HepG2 (cell line): Measurements from ENCODE around the gene APH1B. TPM values are rescaled to one million over a fixed set of nuclear protein-coding genes. Genes with fewer than 3 reads are reported as not detected.

ENCODE experiments used
- ATAC-seq: fragments of 200-7000 bp; cut with Tn5 transposase; 3 replicates; pipeline ENCODE4 v1.9.1; 2020; ENCODE audit warnings: mild to moderate bottlenecking, moderate library complexity
- BruUV-seq: library from RNA; stranded (reverse); fragments of 400-500 nt; replicated peaks from 2 replicates; lab custom pipeline; 2021; lab: Mats Ljungman, UMichigan
- CTCF ChIA-PET: fragments of 300-600 bp; formaldehyde crosslinking; extraction: SDS; loops from one replicate; lab custom pipeline; 2021; ENCODE audit warnings: low total read pairs, inconsistent platforms, low intra/inter-chr PET ratio; lab: Yijun Ruan, JAX
- POLR2A ChIA-PET: fragments of 350-600 bp; sonication (Branson Sonifier 250); formaldehyde crosslinking; loops from one replicate; lab custom pipeline; 2020; ENCODE audit warnings: antibody characterized with exemption, inconsistent platforms; lab: Yijun Ruan, JAX
- DNase-seq: peaks from one replicate; pipeline ENCODE4 v3.0.0-alpha.2; 2015; ENCODE audit warnings: low spot score
- FAIRE-seq: peaks from 3 replicates; lab custom pipeline; 2011; peaks lifted over from hg19 to GRCh38; lab: Jason Lieb, UNC
- H2AFZ ChIP-seq: one replicate; pipeline ENCODE4 v1.6.1; 2011; ENCODE audit warnings: low read length, inconsistent platforms
- H3K27ac ChIP-seq: fragments of 300-600 bp; 3 replicates; pipeline ENCODE4 v1.8.0; 2011; ENCODE audit warnings: mixed run types, mild to moderate bottlenecking, mixed read lengths, low read length, inconsistent platforms; ENCODE audit not compliant: insufficient read depth; ENCODE audit errors: extremely low read length
- H3K27me3 ChIP-seq, 2 experiments: fragments of 200-600 bp in 1 of 2; 2 replicates in 1 of 2; 3 replicates in 1 of 2; pipeline versions ENCODE4 v1.6.0 to v1.8.0; 2011; ENCODE audit warnings: low read length in 2 of 2, mild to moderate bottlenecking in 2 of 2, moderate library complexity in 2 of 2, inconsistent platforms in 1 of 2; ENCODE audit not compliant: insufficient read depth in 2 of 2, control insufficient read depth in 1 of 2
- H3K36me3 ChIP-seq, 2 experiments: fragments of 200-600 bp in 1 of 2; replicated peaks in 1 of 2; 2 replicates in 1 of 2; 3 replicates in 1 of 2; pipeline versions ENCODE4 v1.5.1 to v1.8.0; 2011; ENCODE audit warnings: low read length in 2 of 2, inconsistent platforms in 1 of 2; ENCODE audit not compliant: insufficient read depth in 2 of 2, control insufficient read depth in 1 of 2
- H3K4me1 ChIP-seq: 2 replicates; pipeline ENCODE4 v1.5.1; 2012; ENCODE audit warnings: low read length, inconsistent platforms; ENCODE audit not compliant: insufficient read depth
- H3K4me2 ChIP-seq: 2 replicates; pipeline ENCODE4 v1.6.0; 2011; ENCODE audit warnings: low read depth, low read length, inconsistent platforms
- H3K4me3 ChIP-seq, 3 experiments: fragments of 200-600 bp in 1 of 3; sonication (generic), shearing (Covaris generic) in 1 of 3; replicated peaks in 1 of 3; 2 replicates each; pipeline ENCODE4 v1.5.1; 2011 to 2016; ENCODE audit warnings: low read length in 3 of 3, inconsistent platforms in 2 of 3, low read depth in 2 of 3, mild to moderate bottlenecking in 2 of 3, control low read depth in 1 of 3, mixed read lengths in 1 of 3; ENCODE audit not compliant: insufficient read depth in 1 of 3
- H3K79me2 ChIP-seq: one replicate; pipeline ENCODE4 v1.6.1; 2011; ENCODE audit warnings: low read length, inconsistent platforms; ENCODE audit not compliant: insufficient read depth
- H3K9ac ChIP-seq: 2 replicates; pipeline ENCODE4 v1.6.0; 2011; ENCODE audit warnings: mild to moderate bottlenecking, low read depth, low read length, inconsistent platforms; ENCODE audit not compliant: insufficient read depth
- H3K9me3 ChIP-seq: 2 replicates; pipeline ENCODE4 v1.5.1; 2012; ENCODE audit warnings: mild to moderate bottlenecking, low read length
- H4K20me1 ChIP-seq: 2 replicates; pipeline ENCODE4 v1.6.0; 2011; ENCODE audit warnings: inconsistent platforms, mild to moderate bottlenecking, low read length, moderate library complexity; ENCODE audit not compliant: insufficient read depth
- ATF7 ChIP-seq, 2 experiments: fragments of 450-650 bp in 1 of 2; sonication (generic) in 1 of 2; formaldehyde crosslinking in 1 of 2; IDR thresholded peaks; 2 replicates each; pipeline versions ENCODE4 v1.4.0 to v1.6.1; 2016 to 2020; ENCODE audit warnings: antibody characterized with exemption in 1 of 2, mild to moderate bottlenecking in 1 of 2, missing genetic modification reagents in 1 of 2
- CREB1 ChIP-seq, 2 experiments: fragments of 450-650 bp in 1 of 2; IDR thresholded peaks; 2 replicates each; pipeline ENCODE4 v1.6.1; 2016 to 2017; ENCODE audit warnings: control low read depth in 1 of 2, mild to moderate bottlenecking in 1 of 2, missing compliant biosample characterization in 1 of 2, missing genetic modification characterization in 1 of 2
- KLF12 ChIP-seq: sonication (generic); formaldehyde crosslinking; IDR thresholded peaks from 2 replicates; pipeline ENCODE4 v1.4.0; 2020; ENCODE audit warnings: missing genetic modification reagents, borderline replicate concordance
- NFKB2 ChIP-seq: sonication (generic); formaldehyde crosslinking; IDR thresholded peaks from 2 replicates; pipeline ENCODE4 v1.4.0; 2020; ENCODE audit warnings: missing genetic modification reagents, borderline replicate concordance
- RFX5 ChIP-seq: IDR thresholded peaks from 2 replicates; pipeline ENCODE4 v1.6.1; 2011; ENCODE audit warnings: low read depth, low read length, improper control_type of control experiment
- ZBTB7B ChIP-seq: sonication (generic); formaldehyde crosslinking; IDR thresholded peaks from 2 replicates; pipeline ENCODE4 v1.4.0; 2020; ENCODE audit warnings: missing genetic modification reagents
- ZMYM2 ChIP-seq: sonication (generic); formaldehyde crosslinking; IDR thresholded peaks from 2 replicates; pipeline ENCODE4 v1.8.0; 2022; ENCODE audit warnings: mild to moderate bottlenecking, missing genetic modification reagents
- ZNF136 ChIP-seq: sonication (generic); formaldehyde crosslinking; IDR thresholded peaks from 2 replicates; pipeline ENCODE4 v1.8.1; 2022; ENCODE audit warnings: low read depth, mild to moderate bottlenecking, moderate library complexity, missing genetic modification reagents
- ZNF251 ChIP-seq: sonication (generic); formaldehyde crosslinking; IDR thresholded peaks from 2 replicates; pipeline ENCODE4 v1.9.0; 2021; ENCODE audit warnings: mild to moderate bottlenecking, missing genetic modification reagents
- ZNF468 ChIP-seq: sonication (generic); formaldehyde crosslinking; IDR thresholded peaks from 2 replicates; pipeline ENCODE4 v1.8.0; 2022; ENCODE audit warnings: mild to moderate bottlenecking, moderate library complexity, missing genetic modification reagents
- ZNF552 ChIP-seq: sonication (generic); formaldehyde crosslinking; IDR thresholded peaks from 2 replicates; pipeline ENCODE4 v1.9.0; 2022; ENCODE audit warnings: missing genetic modification reagents, mild to moderate bottlenecking, borderline replicate concordance
- ZNF607 ChIP-seq: sonication (generic); formaldehyde crosslinking; IDR thresholded peaks from 2 replicates; pipeline ENCODE4 v1.5.1; 2020; ENCODE audit warnings: missing genetic modification reagents, mild to moderate bottlenecking, borderline replicate concordance
- WGBS: methylation state at CpG from one replicate; pipeline ENCODE4 v1.1.6; 2017; ENCODE audit warnings: low lambda C conversion rate; 5-methylcytosine and 5-hydroxymethylcytosine counted together
- in situ Hi-C: cut with HindIII; loops from 2 replicates; pipeline ENCODE4 v1.10.0; 2017; ENCODE audit warnings: low pct_unique_long_range_greater_than_20kb; ENCODE audit not compliant: extremely low pct_ligation_motif_present
- intact Hi-C: fragments of 100-400 bp; cut with micrococcal nuclease; formaldehyde crosslinking; loops from one replicate; pipeline ENCODE4 v1.10.0; 2022; ENCODE audit not compliant: unreplicated experiment
- polyA plus RNA-seq, 8 experiments: library from polyadenylated mRNA; depleted of rRNA in 3 of 8; stranded (reverse) in 7 of 8; unstranded in 1 of 8; fragments of >200 nt; fragmentation: Illumina TruSeq in 4 of 8; extraction: Trizol in 4 of 8; gene quantifications; 2 replicates each; pipeline versions ENCODE4 v1.2.1 to v1.2.3, GENCODE V29; 2011 to 2016; ENCODE audit warnings: low read depth in 4 of 8, missing spikeins in 1 of 8, mixed read lengths in 1 of 8; ENCODE audit not compliant: insufficient read depth in 1 of 8
- total RNA-seq, 5 experiments: library from RNA; depleted of rRNA; stranded (reverse); fragments of >200 nt; fragmentation: Illumina TruSeq; extraction: Trizol; gene quantifications; 2 replicates each; pipeline ENCODE4 v1.2.3, GENCODE V29; 2016; ENCODE audit warnings: low read depth in 1 of 5
- TF ChIP-seq, protein P1 (sequence below): sonication (generic); formaldehyde crosslinking; IDR thresholded peaks from 2 replicates; pipeline ENCODE4 v1.5.0; 2020; ENCODE audit warnings: missing genetic modification reagents
- TF ChIP-seq, protein P2 (sequence below): sonication (generic); formaldehyde crosslinking; IDR thresholded peaks from 2 replicates; pipeline ENCODE4 v1.4.0; 2020; ENCODE audit warnings: mild to moderate bottlenecking, low read depth, missing genetic modification reagents

The APH1B gene
- total and polyA plus RNA-seq, 2 of the 13 experiments (the other 11 are each of a cell fraction or from before 2014, with no cell fraction given): 0.45 to 1.00 TPM

DNA sequence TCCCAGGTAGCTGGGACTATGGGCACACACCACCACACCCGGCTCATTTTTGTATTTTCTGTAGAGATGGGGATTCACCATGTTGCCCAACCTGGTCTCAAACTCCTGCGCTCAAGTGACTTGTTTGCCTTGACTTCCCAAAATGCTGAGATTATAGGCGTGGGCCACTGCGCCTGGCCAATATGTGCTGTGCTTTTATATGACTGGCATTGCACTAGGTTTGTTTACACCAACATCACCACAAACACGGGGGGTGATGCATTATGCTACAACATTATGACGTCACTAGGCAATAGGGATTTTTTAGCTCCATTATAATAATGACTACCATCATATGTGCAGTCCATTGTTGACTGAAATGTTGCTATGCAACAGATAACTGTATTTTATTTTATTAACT is 6.9 kb downstream of the APH1B start:
- Histone ChIP-seq H3K27me3 (no peaks in the 10 kb centered on the region), H3K79me2 (no peaks in the 10 kb centered on the region), H3K9me3 (no peaks in the 10 kb centered on the region), H3K4me3 (no peak overlapping the region), H3K36me3 (no peaks in the 10 kb centered on the region), H3K27ac (no peak overlapping the region), H3K4me1 (peaks cover 7% of the 10 kb centered on the region; the same call in 1 of the 2 replicates), H4K20me1 (no peaks in the 10 kb centered on the region), H3K4me2 (no peak overlapping the region), H2AFZ (no peak overlapping the region), H3K9ac (no peak overlapping the region)
- TF ChIP-seq, protein P1, sequence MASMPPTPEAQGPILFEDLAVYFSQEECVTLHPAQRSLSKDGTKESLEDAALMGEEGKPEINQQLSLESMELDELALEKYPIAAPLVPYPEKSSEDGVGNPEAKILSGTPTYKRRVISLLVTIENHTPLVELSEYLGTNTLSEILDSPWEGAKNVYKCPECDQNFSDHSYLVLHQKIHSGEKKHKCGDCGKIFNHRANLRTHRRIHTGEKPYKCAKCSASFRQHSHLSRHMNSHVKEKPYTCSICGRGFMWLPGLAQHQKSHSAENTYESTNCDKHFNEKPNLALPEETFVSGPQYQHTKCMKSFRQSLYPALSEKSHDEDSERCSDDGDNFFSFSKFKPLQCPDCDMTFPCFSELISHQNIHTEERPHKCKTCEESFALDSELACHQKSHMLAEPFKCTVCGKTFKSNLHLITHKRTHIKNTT (CRISPR knock-in tag): no peak
- TF ChIP-seq ATF7 (IDR thresholded peaks at IDR 0.05) (peak; percentile 93), ATF7 (CRISPR knock-in tag; IDR thresholded peaks at IDR 0.05) (no peak), CREB1 (IDR thresholded peaks at IDR 0.05) (peak; percentile 94), CREB1 (CRISPR knock-in tag; IDR thresholded peaks at IDR 0.05) (no peak)
- no TSS peak for BruUV-seq
- DNase-seq (no peak), FAIRE-seq (no peak), ATAC-seq (no peak)
- ChIA-PET CTCF (no interaction called here), POLR2A (interaction anchor here (0.6 kb wide), 1 partner anchor 197 kb away, joined by 3 read pairs; no protein-coding TSS in a partner anchor)
- intact Hi-C loops (loop anchor here (5.0 kb wide), 1 partner anchor 237 kb away; no protein-coding TSS in a partner anchor), in situ Hi-C loops (loop anchor here (25.0 kb wide), 1 partner anchor 278 kb away; no protein-coding TSS in a partner anchor)
- 81% methylated on average over 5 of the region's 6 CpGs for WGBS

DNA sequence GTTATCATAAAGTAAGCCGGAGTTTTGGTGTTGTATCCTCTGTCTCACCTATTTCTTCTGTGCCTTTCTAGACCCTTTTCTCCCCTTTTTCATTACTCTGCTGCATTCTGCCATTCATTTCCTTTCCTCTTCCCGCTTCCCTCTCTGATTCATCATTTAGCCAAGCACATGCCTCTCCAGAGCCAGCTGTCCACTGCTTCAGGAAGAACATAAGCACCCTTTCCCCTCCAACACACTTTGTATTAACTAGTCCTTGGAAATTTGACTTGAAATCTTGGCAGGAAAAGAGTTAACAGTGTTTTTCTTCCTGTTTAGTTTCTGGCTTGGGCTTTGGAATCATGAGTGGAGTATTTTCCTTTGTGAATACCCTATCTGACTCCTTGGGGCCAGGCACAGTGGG is 9.7 kb downstream of the APH1B start:
- FAIRE-seq: no peak
- no peaks in the 10 kb centered on the region for H3K79me2 ChIP-seq
- POLR2A ChIA-PET: no interaction called here
- TF ChIP-seq ZNF552 (CRISPR knock-in tag) (no peak), KLF12 (no peak), RFX5 (no peak), ZBTB7B (CRISPR knock-in tag) (no peak), ZNF251 (no peak), ZNF136 (CRISPR knock-in tag) (no peak), NFKB2 (CRISPR knock-in tag) (no peak), ATF7 (IDR thresholded peaks at IDR 0.05) (no peak), ATF7 (CRISPR knock-in tag; IDR thresholded peaks at IDR 0.05) (no peak), ZNF607 (CRISPR knock-in tag) (no peak), ZMYM2 (CRISPR knock-in tag) (no peak), ZNF468 (CRISPR knock-in tag) (no peak)
- TF ChIP-seq, protein P2, sequence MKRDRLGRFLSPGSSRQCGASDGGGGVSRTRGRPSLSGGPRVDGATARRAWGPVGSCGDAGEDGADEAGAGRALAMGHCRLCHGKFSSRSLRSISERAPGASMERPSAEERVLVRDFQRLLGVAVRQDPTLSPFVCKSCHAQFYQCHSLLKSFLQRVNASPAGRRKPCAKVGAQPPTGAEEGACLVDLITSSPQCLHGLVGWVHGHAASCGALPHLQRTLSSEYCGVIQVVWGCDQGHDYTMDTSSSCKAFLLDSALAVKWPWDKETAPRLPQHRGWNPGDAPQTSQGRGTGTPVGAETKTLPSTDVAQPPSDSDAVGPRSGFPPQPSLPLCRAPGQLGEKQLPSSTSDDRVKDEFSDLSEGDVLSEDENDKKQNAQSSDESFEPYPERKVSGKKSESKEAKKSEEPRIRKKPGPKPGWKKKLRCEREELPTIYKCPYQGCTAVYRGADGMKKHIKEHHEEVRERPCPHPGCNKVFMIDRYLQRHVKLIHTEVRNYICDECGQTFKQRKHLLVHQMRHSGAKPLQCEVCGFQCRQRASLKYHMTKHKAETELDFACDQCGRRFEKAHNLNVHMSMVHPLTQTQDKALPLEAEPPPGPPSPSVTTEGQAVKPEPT (CRISPR knock-in tag): no peak
- TF ChIP-seq, all 625 proteins: peak for 0
- DNase-seq (no peak), ATAC-seq (no peak)
- no peak overlapping the region for H3K9ac ChIP-seq
- H4K20me1 ChIP-seq: no peaks in the 10 kb centered on the region
- in situ Hi-C loops (loop anchor here (5.0 to 25.0 kb wide), 2 partner anchors 115 to 275 kb away; no protein-coding TSS in a partner anchor), intact Hi-C loops (loop anchor here (5.0 kb wide), 1 partner anchor 175 kb away; no protein-coding TSS in a partner anchor)
- H3K27ac ChIP-seq: no peak overlapping the region
- H3K9me3 ChIP-seq: no peaks in the 10 kb centered on the region
- H2AFZ ChIP-seq: no peak overlapping the region
- BruUV-seq: no TSS peak
- peaks cover 10% of the 10 kb centered on the region for H3K4me1 ChIP-seq
- no peak overlapping the region for H3K4me3 ChIP-seq
- H3K27me3 ChIP-seq: no peaks in the 10 kb centered on the region
- H3K4me2 ChIP-seq: no peak overlapping the region
- no peaks in the 10 kb centered on the region for H3K36me3 ChIP-seq
- CTCF ChIA-PET: no interaction called here
- WGBS: 54% methylated on average over 2 of the region's 2 CpGs
